Measurements from ENCODE around the gene PSMA6.

GRCh38 chr14:35362450-35362849 is 70.3 kb downstream of the PSMA6 start:
- TF ChIP-seq CTCF (conservative IDR thresholded peaks at IDR 0.05; ENCODE audit: low read depth, low read length) (no peak), EZH2 (IDR thresholded peaks at IDR 0.05; ENCODE audit: borderline replicate concordance, low read depth, low read length, poor library complexity, severe bottlenecking) (no peak)
